K562 (cell line): Measurements from ENCODE around the gene HOXB8. TPM values are rescaled to one million over a fixed set of nuclear protein-coding genes. Genes with fewer than 3 reads are reported as not detected.
A peak's percentile ranks its signal among the peaks of the same experiment; 100 is the strongest.

Experiments
- CBFA2T2 ChIP-seq: fragments of 450-650 bp; conservative IDR thresholded peaks from 2 replicates; pipeline ENCODE4 v1.6.1; 2017; ENCODE audit warnings: mild to moderate bottlenecking
- CHD7 ChIP-seq: fragments of 200-600 bp; sonication (generic); IDR thresholded peaks from one replicate; pipeline ENCODE4 v1.6.1; 2012; ENCODE audit warnings: mild to moderate bottlenecking, low read depth, low read length, inconsistent platforms
- MAX ChIP-seq: sonication (generic); formaldehyde crosslinking; IDR thresholded peaks from 2 replicates; pipeline ENCODE4 v1.9.0; 2022; ENCODE audit warnings: mild to moderate bottlenecking, missing genetic modification reagents
- MEIS2 ChIP-seq: fragments of 450-650 bp; IDR thresholded peaks from 2 replicates; pipeline ENCODE4 v1.6.1; 2014; ENCODE audit warnings: mild to moderate bottlenecking; ENCODE audit not compliant: partially characterized antibody
- MLX ChIP-seq, 2 experiments: fragments of 450-650 bp in 1 of 2; sonication (generic) in 1 of 2; formaldehyde crosslinking; conservative IDR thresholded peaks; 2 replicates each; pipeline versions ENCODE4 v1.4.0 to v1.8.1; 2020 to 2022; ENCODE audit warnings: mild to moderate bottlenecking in 1 of 2, missing genetic modification reagents in 1 of 2
- SUPT5H ChIP-seq: fragments of 450-650 bp; IDR thresholded peaks from 2 replicates; pipeline ENCODE4 v1.6.1; 2016
- USF2 ChIP-seq: sonication (generic); formaldehyde crosslinking; IDR thresholded peaks from 2 replicates; pipeline ENCODE4 v1.5.0; 2020; ENCODE audit warnings: missing genetic modification reagents
- ZMIZ1 ChIP-seq, 2 experiments: fragments of 150-350 bp in 1 of 2; IDR thresholded peaks; 2 replicates each; pipeline ENCODE4 v1.6.1; 2012 to 2016; ENCODE audit warnings: low read depth in 2 of 2, low read length in 2 of 2, mild to moderate bottlenecking in 1 of 2, moderate library complexity in 1 of 2
- ZNF436 ChIP-seq: fragments of 250-450, 450-650 bp; sonication (Bioruptor Pico); formaldehyde crosslinking; IDR thresholded peaks from 2 replicates; pipeline ENCODE4 v1.7.0; 2020; ENCODE audit warnings: mild to moderate bottlenecking
- polyA plus RNA-seq, 8 experiments: library from polyadenylated mRNA; depleted of rRNA in 4 of 8; stranded (reverse) in 5 of 8; unstranded in 3 of 8; fragments of >200 nt; fragmentation: Nextera tagmentation in 2 of 8; fragmentation: Illumina TruSeq in 1 of 8; extraction: Ambion mirVana in 2 of 8; extraction: Trizol in 1 of 8; gene quantifications; 2 replicates each; pipeline versions ENCODE4 v1.2.1 to v1.2.3, GENCODE V29; 2011 to 2014; ENCODE audit warnings: inconsistent platforms in 1 of 8, missing spikeins in 1 of 8
- total RNA-seq, 7 experiments: library from RNA; depleted of rRNA in 6 of 7; stranded (reverse); fragments of >200 nt in 6 of 7; fragmentation: Illumina TruSeq in 2 of 7; extraction: Trizol in 2 of 7; gene quantifications; 2 replicates each; pipeline versions ENCODE4 v1.2.1 to v1.2.3, GENCODE V29; 2011 to 2021; ENCODE audit warnings: low replicate concordance in 1 of 7

HOXB8 gene
- total and polyA plus RNA-seq, 9 of the 15 experiments (the other 6 are each of a cell fraction or from before 2014, with no cell fraction given) = 0.52 to 23.8 (median 3.6) TPM

GRCh38 chr17:48578616-48579470, 36.2 kb downstream of the HOXB8 start (continued):
- TF ChIP-seq CHD7 (no peak), USF2 (CRISPR knock-in tag) (no peak), MAX (no peak; the same call in 1 of the 2 replicates), CBFA2T2 (no peak), ZMIZ1 (IDR thresholded peaks at IDR 0.05; ENCODE audit: low read depth in 2 of 2, low read length in 2 of 2) (no peak), SUPT5H (peak; percentile 38), ZNF436 (CRISPR knock-in tag) (no peak), MLX (CRISPR knock-in tag; conservative IDR thresholded peaks at IDR 0.05) (0 out of 4 replicates have a peak, but pooled peaks of 1 of the 2 experiments have one; percentile 45), MEIS2 (peak; percentile 44)
